GM18873 (cell line): ENCODE data around the gene SLC6A8.
"Not testable (repeated sequence)": the region's sequence is repeated elsewhere in the genome, so short reads cannot be mapped to it uniquely, and the experiment has no call there.

Source experiments
- ATAC-seq: cut with Tn5 transposase; IDR thresholded peaks from one replicate; pipeline ENCODE4 v1.9.1; 2021; ENCODE audit warnings: mild to moderate bottlenecking, moderate library complexity, moderate number of reproducible peaks; ENCODE audit not compliant: unreplicated experiment, low FRiP score

Gene SLC6A8

GRCh38 chrX:153742796-153743467 lies 55.2 kb downstream of the SLC6A8 start:
- not testable (repeated sequence) for ATAC-seq

DNA sequence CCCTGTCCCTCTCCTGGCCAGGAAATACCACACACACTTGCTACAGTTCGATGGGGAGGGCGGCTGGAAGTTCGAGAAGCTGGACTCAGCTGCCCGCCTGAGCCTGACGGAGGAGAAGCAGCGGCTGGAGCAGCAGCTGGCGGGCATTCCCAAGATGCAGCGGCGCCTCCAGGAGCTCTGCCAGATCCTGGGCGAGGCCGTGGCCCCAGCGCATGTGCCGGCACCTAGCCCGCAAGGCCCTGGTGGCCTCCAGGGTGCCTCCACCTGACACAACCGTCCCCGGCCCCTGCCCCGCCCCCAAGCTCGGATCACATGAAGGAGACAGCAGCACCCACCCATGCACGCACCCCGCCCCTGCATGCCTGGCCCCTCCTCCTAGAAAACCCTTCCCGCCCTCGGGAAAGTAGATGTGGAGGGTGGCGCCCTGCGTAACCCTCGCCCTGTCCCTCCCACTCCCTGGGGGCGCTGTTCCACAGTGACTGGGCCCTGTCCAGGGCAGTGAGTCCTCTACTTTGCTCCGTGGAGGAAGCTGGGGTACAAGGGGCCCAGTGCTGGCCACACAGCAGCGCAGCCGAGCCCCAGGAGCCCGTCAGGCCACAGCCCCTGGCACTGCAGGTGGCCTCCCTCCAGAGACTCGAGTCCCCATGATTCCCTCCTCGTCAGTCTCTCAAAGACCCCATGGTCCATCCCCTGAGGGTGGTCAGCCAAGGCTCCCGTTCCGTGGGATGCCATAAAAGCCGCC lies 55.9 kb downstream of the SLC6A8 start:
- ATAC-seq = not testable (repeated sequence)

GRCh38 chrX:153744210-153745066 lies 56.7 kb downstream of the SLC6A8 start:
- no peak for ATAC-seq

GRCh38 chrX:153745067-153745433 lies 57.3 kb downstream of the SLC6A8 start:
- ATAC-seq = not testable (repeated sequence)
